Retina (tissue), 1 donor: ENCODE measurements around the gene PCDHA8.
"Not testable (repeated sequence)": the region's sequence is repeated elsewhere in the genome, so short reads cannot be mapped to it uniquely, and the experiment has no call there.

Experiments used
- DNase-seq: peaks from one replicate; pipeline ENCODE4 v3.0.0-alpha.2; 2016

The PCDHA8 gene

DNA sequence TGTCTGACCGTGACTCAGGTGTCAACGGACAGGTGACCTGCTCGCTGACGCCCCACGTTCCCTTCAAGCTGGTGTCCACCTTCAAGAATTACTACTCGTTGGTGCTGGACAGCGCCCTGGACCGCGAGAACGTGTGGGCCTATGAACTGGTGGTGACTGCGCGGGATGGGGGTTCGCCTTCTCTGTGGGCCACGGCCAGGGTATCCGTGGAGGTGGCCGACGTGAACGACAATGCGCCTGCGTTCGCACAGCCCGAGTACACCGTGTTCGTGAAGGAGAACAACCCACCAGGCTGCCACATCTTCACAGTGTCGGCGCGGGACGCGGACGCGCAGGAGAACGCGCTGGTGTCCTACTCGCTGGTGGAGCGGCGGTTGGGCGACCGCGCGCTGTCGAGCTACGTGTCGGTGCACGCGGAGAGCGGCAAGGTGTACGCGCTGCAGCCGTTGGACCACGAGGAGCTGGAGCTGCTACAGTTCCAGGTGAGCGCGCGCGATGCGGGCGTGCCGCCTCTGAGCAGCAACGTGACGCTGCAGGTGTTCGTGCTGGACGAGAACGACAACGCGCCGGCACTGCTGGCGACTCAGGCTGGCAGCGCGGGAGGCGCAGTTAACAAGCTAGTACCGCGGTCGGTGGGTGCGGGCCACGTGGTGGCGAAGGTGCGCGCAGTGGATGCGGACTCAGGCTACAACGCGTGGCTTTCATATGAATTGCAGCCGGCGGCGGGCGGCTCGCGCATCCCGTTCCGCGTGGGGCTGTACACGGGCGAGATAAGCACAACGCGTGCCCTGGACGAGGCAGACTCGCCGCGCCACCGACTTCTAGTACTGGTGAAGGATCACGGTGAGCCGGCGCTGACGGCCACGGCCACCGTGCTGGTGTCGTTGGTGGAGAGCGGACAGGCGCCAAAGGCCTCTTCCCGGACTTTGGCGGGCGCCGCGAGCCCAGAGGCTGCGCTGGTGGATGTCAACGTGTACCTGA, 29.5 kb downstream of the PCDHA8 start:
- DNase-seq, result no peak

- no peak for DNase-seq
These were observed 34.4 kb downstream of the PCDHA8 start, which contains the start of gene PCDHA12 for GRCh38 chr5:140875085-140876065. Gene PCDHA12 (plus strand): TSS chr5:140875308. CDS start chr5:140875473, 165 bp downstream.

DNA sequence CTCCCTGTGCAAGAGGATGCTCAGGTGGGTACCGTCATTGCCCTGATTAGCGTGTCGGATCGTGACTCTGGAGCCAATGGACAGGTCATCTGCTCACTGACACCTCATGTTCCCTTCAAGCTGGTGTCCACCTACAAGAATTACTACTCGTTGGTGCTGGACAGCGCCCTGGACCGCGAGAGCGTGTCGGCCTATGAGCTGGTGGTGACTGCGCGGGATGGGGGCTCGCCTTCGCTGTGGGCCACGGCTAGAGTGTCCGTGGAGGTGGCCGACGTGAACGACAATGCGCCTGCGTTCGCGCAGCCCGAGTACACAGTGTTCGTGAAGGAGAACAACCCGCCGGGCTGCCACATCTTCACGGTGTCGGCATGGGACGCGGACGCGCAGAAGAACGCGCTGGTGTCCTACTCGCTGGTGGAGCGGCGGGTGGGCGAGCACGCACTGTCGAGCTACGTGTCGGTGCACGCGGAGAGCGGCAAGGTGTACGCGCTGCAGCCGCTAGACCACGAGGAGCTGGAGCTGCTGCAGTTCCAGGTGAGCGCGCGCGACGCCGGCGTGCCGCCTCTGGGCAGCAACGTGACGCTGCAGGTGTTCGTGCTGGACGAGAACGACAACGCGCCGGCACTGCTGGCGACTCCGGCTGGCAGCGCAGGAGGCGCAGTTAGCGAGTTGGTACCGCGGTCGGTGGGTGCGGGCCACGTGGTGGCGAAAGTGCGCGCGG, 35.7 kb downstream of the PCDHA8 start:
- not testable (repeated sequence) for DNase-seq

DNA sequence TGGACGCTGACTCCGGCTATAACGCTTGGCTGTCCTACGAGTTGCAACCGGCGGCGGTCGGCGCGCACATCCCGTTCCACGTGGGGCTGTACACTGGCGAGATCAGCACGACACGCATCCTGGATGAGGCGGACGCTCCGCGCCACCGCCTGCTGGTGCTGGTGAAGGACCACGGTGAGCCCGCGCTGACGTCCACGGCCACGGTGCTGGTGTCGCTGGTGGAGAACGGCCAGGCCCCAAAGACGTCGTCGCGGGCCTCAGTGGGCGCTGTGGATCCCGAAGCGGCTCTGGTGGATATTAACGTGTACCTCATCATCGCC, 36.2 kb downstream of the PCDHA8 start:
- DNase-seq, result no peak

GRCh38 chr5:140881889-140882590, 41.1 kb downstream of the PCDHA8 start, which contains the start of gene PCDHA13:
Gene PCDHA13 (plus strand): TSS chr5:140882124. CDS start chr5:140882269, 145 bp downstream.
- DNase-seq, result peak; percentile 45

DNA sequence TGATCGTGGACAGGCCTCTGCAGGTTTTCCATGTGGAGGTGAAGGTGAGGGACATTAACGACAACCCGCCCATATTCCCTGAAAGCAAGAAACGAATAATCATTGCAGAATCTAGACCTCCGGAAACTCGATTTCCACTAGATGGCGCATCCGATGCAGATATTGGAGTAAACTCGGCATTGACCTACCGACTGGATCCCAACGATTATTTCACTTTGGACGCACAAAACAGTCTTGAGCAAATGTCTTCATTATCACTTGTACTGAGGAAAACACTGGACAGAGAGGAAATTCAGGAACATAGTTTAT, 41.6 kb downstream of the PCDHA8 start:
- DNase-seq, result peak; percentile 9

DNA sequence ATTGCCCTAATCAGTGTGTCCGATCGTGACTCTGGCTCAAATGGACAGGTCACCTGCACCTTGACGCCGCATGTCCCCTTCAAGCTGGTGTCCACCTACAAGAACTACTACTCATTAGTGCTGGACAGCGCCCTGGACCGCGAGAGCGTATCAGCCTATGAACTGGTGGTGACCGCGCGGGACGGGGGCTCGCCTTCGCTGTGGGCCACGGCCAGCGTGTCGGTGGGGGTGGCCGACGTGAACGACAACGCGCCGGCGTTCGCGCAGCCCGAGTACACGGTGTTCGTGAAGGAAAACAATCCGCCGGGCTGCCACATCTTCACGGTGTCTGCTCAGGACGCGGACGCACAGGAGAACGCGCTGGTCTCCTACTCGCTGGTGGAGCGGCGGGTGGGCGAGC, 42.4 kb downstream of the PCDHA8 start:
- DNase-seq, result no peak

GRCh38 chr5:140883927-140884697, 43.1 kb downstream of the PCDHA8 start:
- DNase-seq, result no peak
